SKM-1 (cell line): ENCODE results near the gene PRDM9.
"Not testable (repeated sequence)": the region's sequence is repeated elsewhere in the genome, so short reads cannot be mapped to it uniquely, and the experiment has no call there.

Experiments
- DNase-seq: peaks from one replicate; lab custom pipeline; 2025; ENCODE audit not compliant: unreplicated experiment; lab: John Stamatoyannopoulos, UW

The PRDM9 gene

GRCh38 chr5:23507278-23507685 lies at the start of gene PRDM9:
Gene PRDM9, plus strand, starts transcription at chr5:23507609. Its CDS starts 1,425 bp downstream, at chr5:23509034.
- DNase-seq, result peak; percentile 38

GRCh38 chr5:23457780-23458179 lies 49.6 kb upstream of the PRDM9 start:
- no peak for DNase-seq

GRCh38 chr5:23459214-23459613 lies 48.2 kb upstream of the PRDM9 start:
- DNase-seq, result no peak

- DNase-seq, result no peak
These were observed 45.8 kb upstream of the PRDM9 start for GRCh38 chr5:23461576-23461975.

GRCh38 chr5:23466401-23466912 lies 41.0 kb upstream of the PRDM9 start:
- no peak for DNase-seq

GRCh38 chr5:23468658-23469057 lies 38.8 kb upstream of the PRDM9 start:
- no peak for DNase-seq

GRCh38 chr5:23473915-23474314 lies 33.5 kb upstream of the PRDM9 start:
- DNase-seq, result no peak

- DNase-seq, result no peak
These were observed 33.1 kb upstream of the PRDM9 start for GRCh38 chr5:23474315-23474714.

- DNase-seq, result no peak
These were observed 30.8 kb upstream of the PRDM9 start for GRCh38 chr5:23476580-23476979.

- no peak for DNase-seq
These were observed 24.8 kb upstream of the PRDM9 start for GRCh38 chr5:23482642-23483041.

GRCh38 chr5:23483090-23483489 lies 24.3 kb upstream of the PRDM9 start:
- DNase-seq, result no peak

- no peak for DNase-seq
These were observed 23.3 kb upstream of the PRDM9 start for GRCh38 chr5:23484096-23484495.

GRCh38 chr5:23486227-23486626 lies 21.2 kb upstream of the PRDM9 start:
- not testable (repeated sequence) for DNase-seq

GRCh38 chr5:23490993-23491392 lies 16.4 kb upstream of the PRDM9 start:
- no peak for DNase-seq

- no peak for DNase-seq
These were observed 12.9 kb upstream of the PRDM9 start for GRCh38 chr5:23494558-23494957.

- no peak for DNase-seq
These were observed 10.8 kb upstream of the PRDM9 start for GRCh38 chr5:23496576-23496975.

GRCh38 chr5:23506329-23507236 lies 826 bp upstream of the PRDM9 start:
- no peak for DNase-seq

GRCh38 chr5:23510434-23510833 lies 3.0 kb downstream of the PRDM9 start:
- not testable (repeated sequence) for DNase-seq

GRCh38 chr5:23522553-23522952 lies 15.1 kb downstream of the PRDM9 start:
- no peak for DNase-seq

GRCh38 chr5:23523031-23523430 lies 15.6 kb downstream of the PRDM9 start:
- no peak for DNase-seq

GRCh38 chr5:23523998-23524397 lies 16.6 kb downstream of the PRDM9 start:
- DNase-seq, result no peak

- no peak for DNase-seq
These were observed 18.3 kb downstream of the PRDM9 start for GRCh38 chr5:23525751-23526150.

- DNase-seq, result not testable (repeated sequence)
These were observed 19.2 kb downstream of the PRDM9 start for GRCh38 chr5:23526616-23527015.
